ENCODE results near the gene LRRC4C.

DNA sequence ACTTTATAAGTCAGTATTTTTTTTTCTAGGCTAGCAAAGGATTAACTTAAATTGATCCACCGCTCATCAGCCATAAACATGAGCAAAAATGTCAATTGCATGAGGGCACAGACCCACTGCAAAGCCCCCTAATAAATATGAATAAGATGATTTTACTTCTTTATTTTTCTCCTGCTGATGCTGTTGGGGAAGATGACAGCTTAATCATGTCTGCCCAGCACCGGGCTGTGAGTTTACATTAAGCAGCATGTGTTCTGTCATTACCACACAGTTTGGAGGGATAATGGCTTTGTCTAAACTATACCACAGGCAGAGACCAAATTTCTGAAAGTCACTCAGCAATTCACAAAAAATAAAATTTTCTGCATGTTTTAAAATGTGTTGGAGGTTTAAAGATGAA lies 346.3 kb downstream of the LRRC4C start:
- no peak for TF ChIP-seq EZH2 (IDR thresholded peaks at IDR 0.05; ENCODE audit: low read length, missing control alignments)
- TF ChIP-seq CTCF (conservative IDR thresholded peaks at IDR 0.05 in 1 of 2, IDR thresholded peaks at IDR 0.05 in 1 of 2; ENCODE audit: low read depth in 1 of 2, low read length in 2 of 2), result no peak

Measured in fibroblast of lung (primary cell).